GM12801 (cell line): Measurements from ENCODE around the gene LAMP1.

Experiments
- TF ChIP-seq, protein P1 (sequence below): IDR thresholded peaks from one replicate; pipeline ENCODE4 v1.5.1; 2011; ENCODE audit warnings: control low read depth; ENCODE audit not compliant: insufficient read length; ENCODE audit errors: extremely low read depth

LAMP1 gene

DNA sequence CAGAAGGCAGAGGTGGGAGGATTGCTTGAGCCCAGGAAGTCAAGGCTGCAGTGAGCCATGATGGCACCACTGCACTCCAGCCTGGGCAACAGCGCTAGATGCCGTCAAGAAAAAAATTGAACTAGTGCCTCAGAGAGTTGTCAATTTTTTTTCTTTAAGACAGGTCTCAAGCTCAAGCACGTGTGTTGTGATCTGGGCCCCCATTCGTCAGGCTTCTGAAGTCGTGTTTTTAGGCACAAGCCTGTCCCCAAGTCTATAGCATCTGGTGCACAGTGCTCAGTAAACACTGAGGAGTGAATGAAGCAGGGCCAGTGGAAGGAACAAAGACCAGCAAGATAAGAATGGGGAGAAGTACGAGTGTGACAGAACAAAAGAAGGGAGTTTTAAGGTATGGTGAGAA, 23.7 kb upstream of the LAMP1 start:
- TF ChIP-seq, protein P1, sequence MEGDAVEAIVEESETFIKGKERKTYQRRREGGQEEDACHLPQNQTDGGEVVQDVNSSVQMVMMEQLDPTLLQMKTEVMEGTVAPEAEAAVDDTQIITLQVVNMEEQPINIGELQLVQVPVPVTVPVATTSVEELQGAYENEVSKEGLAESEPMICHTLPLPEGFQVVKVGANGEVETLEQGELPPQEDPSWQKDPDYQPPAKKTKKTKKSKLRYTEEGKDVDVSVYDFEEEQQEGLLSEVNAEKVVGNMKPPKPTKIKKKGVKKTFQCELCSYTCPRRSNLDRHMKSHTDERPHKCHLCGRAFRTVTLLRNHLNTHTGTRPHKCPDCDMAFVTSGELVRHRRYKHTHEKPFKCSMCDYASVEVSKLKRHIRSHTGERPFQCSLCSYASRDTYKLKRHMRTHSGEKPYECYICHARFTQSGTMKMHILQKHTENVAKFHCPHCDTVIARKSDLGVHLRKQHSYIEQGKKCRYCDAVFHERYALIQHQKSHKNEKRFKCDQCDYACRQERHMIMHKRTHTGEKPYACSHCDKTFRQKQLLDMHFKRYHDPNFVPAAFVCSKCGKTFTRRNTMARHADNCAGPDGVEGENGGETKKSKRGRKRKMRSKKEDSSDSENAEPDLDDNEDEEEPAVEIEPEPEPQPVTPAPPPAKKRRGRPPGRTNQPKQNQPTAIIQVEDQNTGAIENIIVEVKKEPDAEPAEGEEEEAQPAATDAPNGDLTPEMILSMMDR: no peak

DNA sequence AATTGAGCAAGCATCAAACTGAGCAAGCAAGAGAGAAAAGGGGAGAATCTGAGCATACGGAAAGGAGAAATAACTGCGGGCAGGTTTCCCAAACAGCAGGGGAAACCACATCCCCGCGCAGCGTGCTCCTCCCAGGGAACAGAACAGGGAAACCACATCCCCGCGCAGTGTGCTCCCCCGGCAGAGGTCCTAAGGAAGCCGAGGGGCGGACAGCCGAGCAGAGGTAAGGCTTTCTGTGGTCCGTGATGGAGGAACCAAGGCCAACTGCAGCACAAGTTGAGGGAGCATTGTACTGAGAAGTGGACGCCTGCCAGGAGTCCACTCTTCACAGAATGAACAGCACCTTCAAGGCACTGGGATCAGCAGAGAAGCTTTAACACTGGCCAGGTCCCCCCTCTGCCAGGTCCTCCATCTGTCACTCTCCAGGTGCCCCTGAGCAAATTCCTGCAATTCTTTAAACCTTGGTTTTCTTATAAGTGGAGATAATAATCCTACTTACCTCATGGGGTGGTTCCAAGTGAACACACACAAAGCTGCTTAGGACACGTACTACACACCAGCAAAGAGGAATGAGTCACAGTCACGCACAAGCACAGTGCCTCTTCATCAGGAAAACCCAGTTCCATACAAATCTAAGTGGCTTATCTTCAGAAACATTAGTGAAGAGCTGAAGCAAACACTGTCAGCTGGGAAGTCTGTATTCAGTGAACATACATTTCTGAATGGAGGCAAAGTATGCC, 23.0 kb upstream of the LAMP1 start:
- TF ChIP-seq, protein P1: no peak

DNA sequence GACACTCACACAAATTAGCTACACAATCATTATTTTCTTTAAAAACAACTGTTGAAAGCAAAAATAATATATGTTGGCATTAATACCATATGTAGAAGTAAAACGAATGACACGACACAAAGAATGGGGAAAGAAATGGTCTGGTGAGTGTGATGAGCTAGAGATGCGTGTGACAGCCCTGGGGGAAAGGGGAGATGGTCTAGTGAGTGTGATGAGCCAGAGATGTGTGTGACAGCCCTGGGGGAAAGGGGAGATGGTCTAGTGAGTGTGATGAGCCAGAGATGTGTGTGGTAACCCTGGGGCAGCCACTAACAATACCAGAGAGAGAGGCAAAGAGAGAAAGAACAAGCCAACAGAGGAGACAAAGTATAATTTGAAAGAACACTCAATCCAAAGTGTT, 22.3 kb upstream of the LAMP1 start:
- TF ChIP-seq, protein P1: no peak

DNA sequence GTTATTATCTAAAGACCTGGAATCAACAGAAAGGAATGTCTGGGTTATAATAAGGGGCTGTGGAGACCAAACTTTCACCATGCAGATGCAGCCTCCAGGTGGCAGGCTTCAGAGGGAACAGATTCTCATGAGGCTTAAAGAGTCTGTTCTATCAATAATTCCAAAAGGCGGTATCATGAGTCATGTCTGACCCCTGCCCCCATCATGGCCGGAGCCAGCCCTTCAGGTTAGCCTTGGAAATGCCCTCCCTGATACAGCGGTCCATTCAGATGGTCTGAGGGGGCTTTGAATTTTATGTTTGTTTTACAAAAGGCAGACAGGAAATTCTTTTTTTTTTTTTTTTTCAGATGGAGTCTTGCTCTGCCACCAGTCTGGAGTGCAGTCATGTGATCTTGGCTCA, 21.7 kb upstream of the LAMP1 start:
- TF ChIP-seq, protein P1: no peak

DNA sequence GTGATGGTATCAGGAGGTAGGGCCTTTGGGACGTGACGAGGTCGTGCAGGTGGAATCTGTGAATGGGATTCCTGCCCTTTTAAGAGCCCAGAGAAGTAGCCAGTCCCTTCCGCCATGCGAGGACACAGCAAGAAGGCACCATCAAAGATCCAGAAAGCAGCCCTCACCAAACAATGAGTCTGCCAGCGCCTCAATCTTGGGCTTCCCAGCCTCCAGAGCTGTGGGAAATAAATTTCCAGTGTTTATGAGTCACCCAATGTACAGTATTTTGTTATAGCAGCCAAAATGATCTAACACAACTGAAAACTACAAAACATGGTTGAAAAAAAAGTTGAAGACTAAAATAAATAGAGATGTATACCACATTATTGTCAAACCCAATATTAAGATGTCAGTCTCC, 16.9 kb upstream of the LAMP1 start:
- TF ChIP-seq, protein P1: no peak

DNA sequence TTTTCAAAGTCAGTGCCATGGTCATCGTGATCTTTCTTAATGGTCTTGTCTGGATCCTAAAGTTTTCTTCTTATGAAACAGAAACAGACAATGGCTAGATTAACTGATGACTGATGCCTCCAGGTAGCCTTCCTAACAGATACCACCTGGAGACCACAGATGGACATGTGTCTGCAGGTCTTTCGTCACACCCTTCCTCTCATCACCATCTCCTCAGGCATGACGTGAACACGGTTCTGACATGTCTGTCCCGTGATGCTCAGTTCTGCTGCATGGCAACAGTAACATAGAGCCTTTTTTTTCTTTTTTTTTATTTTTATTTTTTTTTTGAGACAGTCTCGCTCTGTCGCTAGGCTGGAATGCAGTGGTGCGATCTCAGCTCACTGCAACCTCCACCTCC, 13.1 kb upstream of the LAMP1 start:
- TF ChIP-seq, protein P1: no peak

DNA sequence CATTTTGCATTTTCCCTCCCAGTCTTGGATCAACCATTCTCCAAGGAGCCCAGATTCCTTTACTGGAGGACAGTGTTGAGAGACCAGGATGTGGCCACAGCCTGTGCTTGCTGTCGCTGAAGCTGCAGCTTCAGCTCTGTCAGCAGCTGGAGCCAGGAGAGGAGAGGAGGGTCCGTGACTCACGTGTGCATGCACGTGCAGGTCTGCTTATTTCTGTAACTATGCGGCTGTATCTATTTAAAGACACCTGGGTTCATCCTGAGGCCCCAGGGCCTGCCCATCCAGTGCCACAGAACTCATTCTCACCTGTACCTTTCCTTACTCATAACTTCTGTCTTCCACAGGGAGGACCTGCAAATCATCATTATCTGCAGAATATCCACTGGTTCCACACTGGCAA, 8.2 kb upstream of the LAMP1 start:
- TF ChIP-seq, protein P1: no peak

DNA sequence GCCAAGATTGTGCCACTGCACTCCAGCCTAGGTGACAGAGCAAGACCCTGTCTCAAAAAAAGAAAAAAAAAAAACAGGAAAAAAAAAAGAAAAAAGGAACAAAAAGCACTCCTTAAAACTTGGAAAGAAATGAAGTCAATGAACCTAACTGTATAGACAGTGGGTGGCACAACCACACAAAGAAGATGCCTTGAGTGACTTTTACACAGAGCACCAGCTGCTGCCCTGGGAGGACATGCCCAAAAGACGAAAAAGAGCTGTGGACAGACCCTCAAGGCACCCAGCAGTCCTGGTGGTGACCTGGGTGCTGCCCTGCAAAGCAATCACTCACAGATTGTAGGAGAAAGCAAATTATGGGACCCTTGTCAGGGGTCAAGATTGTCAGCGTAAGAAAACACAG, 5.9 kb upstream of the LAMP1 start:
- TF ChIP-seq, protein P1: no peak
